Loucy (cell line): ENCODE results near the gene RCAN1.

Experiments
- H2AFZ ChIP-seq: fragments of 200-600 bp; sonication (generic); 2 replicates; pipeline ENCODE4 v1.6.0; 2016; ENCODE audit warnings: antibody characterized with exemption, mild to moderate bottlenecking, low read length, moderate library complexity
- H3F3A ChIP-seq: fragments of 200-600 bp; 2 replicates; pipeline ENCODE4 v1.6.0; 2016; ENCODE audit warnings: antibody characterized with exemption, low read depth, mild to moderate bottlenecking
- H3K27me3 ChIP-seq: fragments of 200-600 bp; sonication (generic); 2 replicates; pipeline ENCODE4 v1.6.1; 2014; ENCODE audit warnings: low read length, mild to moderate bottlenecking; ENCODE audit not compliant: insufficient read depth, poor library complexity, severe bottlenecking
- H3K36me3 ChIP-seq: fragments of 200-600 bp; sonication (generic); 2 replicates; pipeline ENCODE4 v1.6.1; 2016; ENCODE audit warnings: low read length; ENCODE audit not compliant: insufficient read depth
- H3K4me1 ChIP-seq: fragments of 200-600 bp; sonication (generic); 2 replicates; pipeline ENCODE4 v1.5.1; 2014; ENCODE audit warnings: low read length, mild to moderate bottlenecking; ENCODE audit not compliant: insufficient read depth, poor library complexity, severe bottlenecking
- H3K4me2 ChIP-seq: fragments of 200-600 bp; sonication (generic); 2 replicates; pipeline ENCODE4 v1.6.0; 2014; ENCODE audit warnings: antibody characterized with exemption, low read length, low read depth, mild to moderate bottlenecking; ENCODE audit not compliant: poor library complexity, severe bottlenecking
- H3K4me3 ChIP-seq: fragments of 200-600 bp; sonication (generic); 2 replicates; pipeline ENCODE4 v1.5.1; 2014; ENCODE audit warnings: low read length, mild to moderate bottlenecking, mixed read lengths; ENCODE audit not compliant: poor library complexity, severe bottlenecking
- H3K79me2 ChIP-seq: fragments of 200-600 bp; sonication (generic); 2 replicates; pipeline ENCODE4 v1.6.1; 2014; ENCODE audit warnings: low read length; ENCODE audit not compliant: insufficient read depth
- H3K9ac ChIP-seq: fragments of 200-600 bp; sonication (generic); 2 replicates; pipeline ENCODE4 v1.6.0; 2014; ENCODE audit warnings: mild to moderate bottlenecking, low read depth, low read length, moderate library complexity; ENCODE audit not compliant: poor library complexity, severe bottlenecking
- H3K9me2 ChIP-seq: fragments of 200-600 bp; sonication (generic); replicated peaks from 2 replicates; pipeline ENCODE4 v1.6.1; 2016; ENCODE audit warnings: low read depth, low read length, mixed read lengths
- H3K9me3 ChIP-seq: fragments of 200-600 bp; sonication (generic); 2 replicates; pipeline ENCODE4 v1.6.1; 2014; ENCODE audit warnings: mild to moderate bottlenecking, antibody characterized with exemption, low read length, low read depth; ENCODE audit not compliant: insufficient read depth
- H4K20me1 ChIP-seq: fragments of 200-600 bp; sonication (generic); 2 replicates; pipeline ENCODE4 v1.6.0; 2014; ENCODE audit warnings: antibody characterized with exemption, low read length, mild to moderate bottlenecking; ENCODE audit not compliant: insufficient read depth, poor library complexity, severe bottlenecking
- EZH2phosphoT487 ChIP-seq: fragments of 200-600 bp; IDR thresholded peaks from 2 replicates; pipeline ENCODE4 v1.6.1; 2018; ENCODE audit warnings: antibody characterized with exemption, mild to moderate bottlenecking, moderate library complexity, borderline replicate concordance
- TF ChIP-seq, protein P1 (sequence below): fragments of 200-600 bp; sonication (generic); conservative IDR thresholded peaks from 2 replicates; pipeline ENCODE4 v1.5.1; 2014; ENCODE audit warnings: mild to moderate bottlenecking, antibody characterized with exemption, low read length

The RCAN1 gene

DNA sequence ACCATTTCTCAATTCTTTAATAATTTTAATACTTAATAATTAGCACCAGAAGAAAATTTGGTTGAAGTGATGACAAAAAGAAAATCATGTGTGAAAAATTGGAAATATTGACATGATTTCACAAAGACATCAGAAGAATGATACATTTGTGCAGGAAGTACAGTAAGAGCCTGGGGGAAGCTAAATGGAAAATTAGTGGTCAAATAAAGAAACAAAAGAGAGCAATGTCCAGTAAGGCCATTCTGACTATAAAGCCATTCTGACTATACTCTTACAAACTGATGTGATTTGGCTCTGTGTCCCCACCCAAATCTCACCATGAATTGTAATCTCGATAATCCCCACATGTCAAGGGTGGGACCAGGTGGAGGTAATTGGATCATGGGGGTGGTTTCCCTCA, 54.3 kb downstream of the RCAN1 start:
- TF ChIP-seq EZH2phosphoT487 = no peak
- TF ChIP-seq, protein P1, sequence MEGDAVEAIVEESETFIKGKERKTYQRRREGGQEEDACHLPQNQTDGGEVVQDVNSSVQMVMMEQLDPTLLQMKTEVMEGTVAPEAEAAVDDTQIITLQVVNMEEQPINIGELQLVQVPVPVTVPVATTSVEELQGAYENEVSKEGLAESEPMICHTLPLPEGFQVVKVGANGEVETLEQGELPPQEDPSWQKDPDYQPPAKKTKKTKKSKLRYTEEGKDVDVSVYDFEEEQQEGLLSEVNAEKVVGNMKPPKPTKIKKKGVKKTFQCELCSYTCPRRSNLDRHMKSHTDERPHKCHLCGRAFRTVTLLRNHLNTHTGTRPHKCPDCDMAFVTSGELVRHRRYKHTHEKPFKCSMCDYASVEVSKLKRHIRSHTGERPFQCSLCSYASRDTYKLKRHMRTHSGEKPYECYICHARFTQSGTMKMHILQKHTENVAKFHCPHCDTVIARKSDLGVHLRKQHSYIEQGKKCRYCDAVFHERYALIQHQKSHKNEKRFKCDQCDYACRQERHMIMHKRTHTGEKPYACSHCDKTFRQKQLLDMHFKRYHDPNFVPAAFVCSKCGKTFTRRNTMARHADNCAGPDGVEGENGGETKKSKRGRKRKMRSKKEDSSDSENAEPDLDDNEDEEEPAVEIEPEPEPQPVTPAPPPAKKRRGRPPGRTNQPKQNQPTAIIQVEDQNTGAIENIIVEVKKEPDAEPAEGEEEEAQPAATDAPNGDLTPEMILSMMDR = no peak

DNA sequence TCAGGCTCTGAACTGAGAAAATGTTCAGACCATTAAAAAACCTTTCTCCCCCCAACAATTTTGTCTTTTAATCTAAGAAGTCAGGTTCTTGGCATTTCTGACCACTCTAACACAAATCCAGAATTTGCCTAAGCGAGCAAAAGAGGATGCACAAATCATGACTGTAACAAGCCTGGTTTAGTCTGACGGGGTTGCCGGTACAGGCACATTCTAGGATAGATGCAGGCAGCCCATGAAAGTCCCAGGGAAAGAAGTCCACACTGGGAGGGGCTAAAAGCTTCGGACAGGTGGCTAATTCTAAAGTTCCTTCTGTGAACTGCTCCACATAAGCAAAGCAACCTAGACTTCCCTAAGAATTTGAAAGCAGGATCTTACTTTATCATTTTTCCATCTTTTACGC, 54.9 kb downstream of the RCAN1 start:
- Histone ChIP-seq H4K20me1 (no peaks in the 10 kb centered on the region), H3K4me2 (no peak overlapping the region), H3K27me3 (no peaks in the 10 kb centered on the region), H3K4me1 (no peaks in the 10 kb centered on the region), H3K9me2 (no peaks in the 10 kb centered on the region), H3F3A (no peaks in the 10 kb centered on the region), H3K4me3 (no peak overlapping the region), H3K36me3 (no peaks in the 10 kb centered on the region), H3K79me2 (no peaks in the 10 kb centered on the region), H3K9me3 (no peaks in the 10 kb centered on the region; the same call in 1 of the 2 replicates), H3K9ac (no peak overlapping the region), H2AFZ (no peak overlapping the region)
- no peak for TF ChIP-seq EZH2phosphoT487
- TF ChIP-seq, protein P1 = no peak

More for the DNA sequence above, 54.3 kb downstream of the RCAN1 start:
- Histone ChIP-seq H3K36me3 (no peaks in the 10 kb centered on the region), H3K27me3 (no peaks in the 10 kb centered on the region), H3K4me2 (no peak overlapping the region), H3K79me2 (no peaks in the 10 kb centered on the region), H2AFZ (no peak overlapping the region), H3K9ac (no peak overlapping the region), H3F3A (no peaks in the 10 kb centered on the region), H3K9me2 (no peaks in the 10 kb centered on the region), H3K4me1 (no peaks in the 10 kb centered on the region), H4K20me1 (no peaks in the 10 kb centered on the region), H3K4me3 (no peak overlapping the region), H3K9me3 (no peaks in the 10 kb centered on the region)

DNA sequence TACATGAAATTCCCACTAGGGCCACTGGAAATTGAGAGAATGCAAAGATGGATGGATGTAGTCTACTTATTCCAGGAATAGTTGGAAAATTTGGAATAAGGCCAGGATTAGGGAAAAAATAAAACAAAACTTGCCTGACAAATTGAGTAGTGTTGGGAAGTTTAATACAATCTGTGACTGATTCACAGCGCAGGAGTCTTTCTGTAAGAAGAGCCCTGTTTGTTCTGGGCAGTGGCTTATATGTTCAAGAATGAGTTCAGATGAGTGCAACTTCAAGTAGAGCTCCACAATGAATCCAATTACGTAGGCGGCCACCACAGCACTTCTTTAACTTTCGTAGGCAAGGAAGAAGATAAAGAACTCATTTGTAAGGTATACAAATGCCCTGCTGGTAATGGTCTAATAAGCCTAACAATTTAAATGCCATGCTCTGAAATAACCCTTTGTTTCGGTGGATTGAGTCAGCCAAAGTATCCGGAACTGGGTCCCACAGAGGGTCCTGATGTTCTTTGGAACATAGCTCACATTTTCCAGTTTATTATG, 55.8 kb downstream of the RCAN1 start:
- Histone ChIP-seq H3K9me3 (no peaks in the 10 kb centered on the region; the same call in 1 of the 2 replicates), H3K27me3 (no peaks in the 10 kb centered on the region), H3K4me1 (no peaks in the 10 kb centered on the region), H2AFZ (no peak overlapping the region), H3K79me2 (no peaks in the 10 kb centered on the region), H3K9me2 (no peaks in the 10 kb centered on the region), H3K4me2 (no peak overlapping the region), H4K20me1 (no peaks in the 10 kb centered on the region), H3K4me3 (no peak overlapping the region), H3K9ac (no peak overlapping the region), H3F3A (no peaks in the 10 kb centered on the region), H3K36me3 (no peaks in the 10 kb centered on the region)
- no peak for TF ChIP-seq EZH2phosphoT487
- TF ChIP-seq, protein P1 = no peak
